GM12872 (cell line): ENCODE results near the gene UQCRC2.

ENCODE experiments used
- CTCF ChIP-seq: IDR thresholded peaks from 3 replicates; pipeline ENCODE4 v1.5.1; 2011; ENCODE audit warnings: low read depth, mild to moderate bottlenecking, low read length, moderate library complexity; ENCODE audit not compliant: insufficient read depth

The UQCRC2 gene

GRCh38 chr16:21964353-21964752, 11.2 kb downstream of the UQCRC2 start:
- no peak for TF ChIP-seq CTCF

GRCh38 chr16:21971856-21972255, 18.7 kb downstream of the UQCRC2 start:
- no peak for TF ChIP-seq CTCF

- TF ChIP-seq CTCF, result no peak
These were observed 20.8 kb downstream of the UQCRC2 start for GRCh38 chr16:21973945-21974344.

- TF ChIP-seq CTCF, result no peak
These were observed 26.9 kb downstream of the UQCRC2 start for GRCh38 chr16:21980032-21980431.

- no peak for TF ChIP-seq CTCF
These were observed 28.9 kb downstream of the UQCRC2 start for GRCh38 chr16:21982108-21982507.

- TF ChIP-seq CTCF, result no peak
These were observed 30.9 kb downstream of the UQCRC2 start for GRCh38 chr16:21984062-21984461.

- TF ChIP-seq CTCF, result no peak
These were observed 32.4 kb downstream of the UQCRC2 start for GRCh38 chr16:21985524-21985923.
